ENCODE results near the gene FRRS1L.
"Not testable (repeated sequence)": the region's sequence is repeated elsewhere in the genome, so short reads cannot be mapped to it uniquely, and the experiment has no call there.

The FRRS1L gene

DNA sequence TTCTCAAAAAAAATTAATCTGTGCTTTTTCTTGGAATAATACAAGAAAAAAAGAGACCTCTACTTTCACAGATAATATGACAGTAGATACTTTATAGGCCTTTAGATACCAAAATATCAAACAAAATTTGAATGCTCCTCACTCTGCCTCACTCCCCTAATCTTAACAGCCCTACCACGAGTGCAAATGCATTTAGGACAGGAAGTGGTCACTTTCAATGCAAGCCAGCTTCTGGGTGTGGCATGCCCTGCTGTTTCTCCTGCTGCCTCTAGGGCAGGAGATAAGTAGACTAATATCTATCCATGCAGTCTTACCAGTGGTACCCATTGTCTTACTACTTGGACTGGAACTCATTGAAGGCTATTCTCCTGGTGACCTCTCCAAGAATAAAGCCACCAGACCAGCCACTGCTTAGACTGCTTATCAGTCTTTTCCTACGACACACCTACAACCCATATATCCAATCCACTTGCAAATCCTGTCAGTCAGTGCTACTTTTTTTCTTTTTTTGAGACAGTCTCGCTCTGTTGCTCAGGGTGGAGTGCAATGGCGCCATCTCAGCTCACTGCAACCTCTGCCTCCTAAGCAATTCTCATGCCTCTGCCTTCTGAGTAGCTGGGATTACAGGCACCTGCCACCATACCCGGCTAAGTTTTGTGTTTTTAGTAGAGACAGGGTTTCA lies 23.0 kb downstream of the FRRS1L start:
- Histone ChIP-seq H3K4me1 (ENCODE audit: control insufficient read depth, insufficient read depth, low read length) (no peaks in the 10 kb centered on the region), H3K27ac (ENCODE audit: low read depth, low read length) (no peak overlapping the region), H3K9ac (ENCODE audit: low read length) (no peak overlapping the region), H3K4me3 (ENCODE audit: low read length) (no peak overlapping the region), H3K27me3 (ENCODE audit: control insufficient read depth, insufficient read depth, low read length) (no peaks in the 10 kb centered on the region), H3K36me3 (ENCODE audit: control insufficient read depth, insufficient read depth, low read length) (no peaks in the 10 kb centered on the region)

DNA sequence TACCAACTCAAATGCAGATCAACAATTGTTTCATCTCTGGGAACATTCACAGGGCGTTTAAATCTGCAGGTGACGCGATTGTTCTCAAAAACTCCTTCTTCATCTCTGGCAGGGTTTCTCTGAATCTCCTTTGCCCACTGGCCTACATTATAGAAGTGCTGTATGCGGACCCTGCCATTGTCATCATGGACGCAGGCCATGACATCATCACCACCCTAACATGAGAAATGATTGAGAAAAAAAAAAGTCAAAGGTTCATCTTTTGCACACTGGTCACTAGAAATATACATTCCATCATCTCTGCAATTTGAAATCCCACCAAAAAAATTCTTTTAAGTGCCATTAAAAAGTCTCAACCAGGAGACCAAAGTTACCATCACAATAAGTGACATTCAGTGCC lies 25.7 kb downstream of the FRRS1L start:
- no peaks in the 10 kb centered on the region for H3K27me3 ChIP-seq (ENCODE audit: control insufficient read depth, insufficient read depth, low read length)
- no peaks in the 10 kb centered on the region for H3K4me1 ChIP-seq (ENCODE audit: control insufficient read depth, insufficient read depth, low read length)
- no peaks in the 10 kb centered on the region for H3K36me3 ChIP-seq (ENCODE audit: control insufficient read depth, insufficient read depth, low read length)
- H3K9ac ChIP-seq (ENCODE audit: low read length) = no peak overlapping the region
- no peak overlapping the region for H3K4me3 ChIP-seq (ENCODE audit: low read length)
- H3K27ac ChIP-seq (ENCODE audit: low read depth, low read length) = no peak overlapping the region

DNA sequence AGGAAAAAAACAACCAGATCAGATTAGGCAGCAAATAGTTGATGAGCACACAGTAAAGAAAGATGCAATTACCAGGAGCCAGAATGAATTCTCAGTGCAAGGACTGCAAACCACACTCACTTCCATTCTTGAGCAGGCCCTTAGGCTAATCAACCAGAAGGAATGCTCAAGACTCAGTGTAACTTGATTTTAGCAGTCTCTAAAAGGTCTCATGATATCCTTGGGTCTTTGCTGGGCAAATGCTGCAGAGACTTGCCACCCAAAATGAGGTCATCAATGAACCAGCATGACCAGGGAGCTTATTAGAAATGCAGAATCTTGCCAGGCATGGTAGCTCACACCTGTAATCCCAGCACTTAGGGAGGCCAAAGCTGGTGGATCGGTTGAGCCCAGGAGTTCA lies 27.2 kb downstream of the FRRS1L start:
- no peak overlapping the region for H3K9ac ChIP-seq (ENCODE audit: low read length)
- no peaks in the 10 kb centered on the region for H3K4me1 ChIP-seq (ENCODE audit: control insufficient read depth, insufficient read depth, low read length)
- H3K27ac ChIP-seq (ENCODE audit: low read depth, low read length) = no peak overlapping the region
- H3K36me3 ChIP-seq (ENCODE audit: control insufficient read depth, insufficient read depth, low read length) = no peaks in the 10 kb centered on the region
- no peaks in the 10 kb centered on the region for H3K27me3 ChIP-seq (ENCODE audit: control insufficient read depth, insufficient read depth, low read length)
- no peak overlapping the region for H3K4me3 ChIP-seq (ENCODE audit: low read length)

DNA sequence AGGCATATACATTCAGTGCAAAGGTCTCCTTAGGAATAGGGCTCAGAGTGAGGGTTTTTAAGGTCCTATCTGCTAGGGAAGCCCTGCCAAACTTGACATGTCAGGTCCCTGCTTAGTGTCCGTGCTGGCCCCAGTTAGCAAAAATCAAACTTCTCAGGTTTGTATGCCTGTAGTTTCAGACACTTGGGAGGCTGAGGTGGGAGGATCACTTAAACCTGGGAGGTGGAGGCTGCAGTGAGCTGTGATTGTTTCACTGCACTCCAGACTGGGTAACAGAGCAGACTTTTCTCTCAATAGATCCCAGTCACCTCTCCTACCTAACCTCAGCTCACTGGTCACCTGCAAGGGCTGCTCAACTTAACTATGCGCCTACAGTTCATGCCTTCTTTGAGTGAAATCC lies 28.6 kb downstream of the FRRS1L start:
- H3K4me3 ChIP-seq (ENCODE audit: low read length) = no peak overlapping the region
- no peaks in the 10 kb centered on the region for H3K27me3 ChIP-seq (ENCODE audit: control insufficient read depth, insufficient read depth, low read length)
- H3K27ac ChIP-seq (ENCODE audit: low read depth, low read length) = no peak overlapping the region
- H3K4me1 ChIP-seq (ENCODE audit: control insufficient read depth, insufficient read depth, low read length) = no peaks in the 10 kb centered on the region
- H3K36me3 ChIP-seq (ENCODE audit: control insufficient read depth, insufficient read depth, low read length) = no peaks in the 10 kb centered on the region
- no peak overlapping the region for H3K9ac ChIP-seq (ENCODE audit: low read length)

DNA sequence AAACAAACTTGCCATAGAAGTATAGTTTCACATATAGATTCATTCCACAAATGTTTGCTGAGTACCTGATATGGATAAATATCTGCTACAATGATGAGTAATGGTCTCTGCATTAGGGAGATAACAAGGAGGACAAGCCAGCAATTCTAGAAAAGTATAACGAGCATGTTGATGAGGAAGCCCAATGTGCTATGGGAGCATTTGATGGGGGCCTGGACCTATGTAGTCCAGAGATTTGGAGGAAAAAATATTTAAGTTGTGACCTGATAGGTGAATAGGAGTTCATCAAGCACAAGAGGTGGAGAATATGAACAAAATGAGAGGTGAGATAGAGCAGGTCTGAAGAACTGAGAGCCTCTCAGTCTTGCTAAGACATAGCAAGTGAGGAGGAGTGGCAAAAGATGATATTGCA lies 32.9 kb downstream of the FRRS1L start:
- Histone ChIP-seq H3K36me3 (ENCODE audit: control insufficient read depth, insufficient read depth, low read length) (no peaks in the 10 kb centered on the region), H3K27me3 (ENCODE audit: control insufficient read depth, insufficient read depth, low read length) (no peaks in the 10 kb centered on the region), H3K4me1 (ENCODE audit: control insufficient read depth, insufficient read depth, low read length) (no peaks in the 10 kb centered on the region), H3K27ac (ENCODE audit: low read depth, low read length) (no peak overlapping the region), H3K4me3 (ENCODE audit: low read length) (no peak overlapping the region), H3K9ac (ENCODE audit: low read length) (no peak overlapping the region)

DNA sequence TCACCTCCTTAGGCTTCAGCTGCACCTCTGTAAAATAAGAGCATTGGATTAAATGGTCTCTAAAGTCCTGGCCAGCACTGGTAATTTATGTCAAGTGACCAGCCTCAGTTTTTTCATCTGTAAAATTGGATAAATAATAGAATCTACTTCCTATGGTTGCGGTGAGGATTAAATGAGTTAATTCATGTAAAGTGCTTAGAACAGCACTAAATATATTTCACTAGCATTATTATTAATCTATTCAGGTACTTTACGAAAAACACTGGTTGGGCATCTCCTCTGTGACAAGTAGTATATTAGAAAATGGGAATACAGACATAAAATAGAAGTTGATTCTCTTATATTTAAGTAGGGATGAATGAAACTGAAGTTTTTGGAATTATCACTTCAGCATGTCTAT lies 33.5 kb downstream of the FRRS1L start:
- Histone ChIP-seq H3K27ac (ENCODE audit: low read depth, low read length) (no peak overlapping the region), H3K27me3 (ENCODE audit: control insufficient read depth, insufficient read depth, low read length) (no peaks in the 10 kb centered on the region), H3K4me3 (ENCODE audit: low read length) (no peak overlapping the region), H3K36me3 (ENCODE audit: control insufficient read depth, insufficient read depth, low read length) (no peaks in the 10 kb centered on the region), H3K9ac (ENCODE audit: low read length) (no peak overlapping the region), H3K4me1 (ENCODE audit: control insufficient read depth, insufficient read depth, low read length) (no peaks in the 10 kb centered on the region)

DNA sequence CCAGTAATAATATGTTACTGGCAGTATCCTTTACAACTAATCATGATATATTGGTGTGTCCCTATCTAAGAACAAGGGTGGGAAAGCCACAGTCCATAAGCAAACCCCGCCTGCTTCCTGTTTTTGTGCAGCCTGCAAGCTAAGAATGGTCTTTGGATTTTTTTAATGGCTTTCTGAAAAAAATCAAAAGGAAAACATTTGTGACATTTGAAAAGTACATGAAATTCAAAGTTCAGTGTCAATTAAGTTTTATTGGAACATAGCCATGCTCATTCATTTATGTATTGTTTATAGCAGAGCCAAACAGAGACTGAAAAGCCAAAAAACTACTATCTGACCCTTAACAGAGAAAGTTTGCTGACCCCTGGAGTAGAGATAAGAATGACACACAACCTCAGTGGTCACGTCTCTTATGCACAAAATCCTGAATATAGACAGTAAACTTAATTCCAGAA lies 34.5 kb downstream of the FRRS1L start:
- H3K4me1 ChIP-seq (ENCODE audit: control insufficient read depth, insufficient read depth, low read length) = no peaks in the 10 kb centered on the region
- no peak overlapping the region for H3K9ac ChIP-seq (ENCODE audit: low read length)
- no peaks in the 10 kb centered on the region for H3K27me3 ChIP-seq (ENCODE audit: control insufficient read depth, insufficient read depth, low read length)
- H3K36me3 ChIP-seq (ENCODE audit: control insufficient read depth, insufficient read depth, low read length) = no peaks in the 10 kb centered on the region
- H3K4me3 ChIP-seq (ENCODE audit: low read length) = no peak overlapping the region
- no peak overlapping the region for H3K27ac ChIP-seq (ENCODE audit: low read depth, low read length)

GRCh38 chr9:109129470-109130197 lies 37.4 kb downstream of the FRRS1L start:
- no peak overlapping the region for H3K4me3 ChIP-seq (ENCODE audit: low read length)
- no peak overlapping the region for H3K27ac ChIP-seq (ENCODE audit: low read depth, low read length)
- no peaks in the 10 kb centered on the region for H3K27me3 ChIP-seq (ENCODE audit: control insufficient read depth, insufficient read depth, low read length)
- H3K36me3 ChIP-seq (ENCODE audit: control insufficient read depth, insufficient read depth, low read length) = no peaks in the 10 kb centered on the region
- no peak overlapping the region for H3K9ac ChIP-seq (ENCODE audit: low read length)
- H3K4me1 ChIP-seq (ENCODE audit: control insufficient read depth, insufficient read depth, low read length) = no peaks in the 10 kb centered on the region

DNA sequence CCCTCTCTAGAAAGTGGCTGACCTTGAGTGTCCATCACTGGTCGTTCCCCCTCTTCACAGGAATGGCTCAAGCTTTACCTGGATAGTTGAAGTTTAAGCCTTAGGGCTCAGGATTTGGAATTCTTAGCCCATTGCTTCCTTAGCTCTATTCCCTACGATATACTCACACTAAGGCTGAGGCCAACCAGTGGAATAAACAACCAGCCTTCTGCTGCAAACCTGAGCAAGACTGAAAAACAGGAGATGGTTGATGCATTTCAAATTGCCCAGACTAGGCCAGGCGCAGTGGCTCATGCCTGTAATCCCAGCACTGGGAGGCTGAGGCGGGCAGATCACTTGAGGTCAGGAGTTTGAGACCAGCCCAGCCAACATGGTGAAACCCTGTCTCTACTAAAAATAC lies 40.4 kb downstream of the FRRS1L start:
- H3K4me1 ChIP-seq (ENCODE audit: control insufficient read depth, insufficient read depth, low read length); H3K36me3 ChIP-seq (ENCODE audit: control insufficient read depth, insufficient read depth, low read length); H3K9ac ChIP-seq (ENCODE audit: low read length); H3K27me3 ChIP-seq (ENCODE audit: control insufficient read depth, insufficient read depth, low read length); H3K27ac ChIP-seq (ENCODE audit: low read depth, low read length); H3K4me3 ChIP-seq (ENCODE audit: low read length): not testable (repeated sequence)

GRCh38 chr9:109124121-109124520 lies 42.9 kb downstream of the FRRS1L start:
- Histone ChIP-seq H3K4me1 (ENCODE audit: control insufficient read depth, insufficient read depth, low read length) (peaks cover 3% of the 10 kb centered on the region), H3K9ac (ENCODE audit: low read length) (no peak overlapping the region), H3K36me3 (ENCODE audit: control insufficient read depth, insufficient read depth, low read length) (no peaks in the 10 kb centered on the region), H3K27ac (ENCODE audit: low read depth, low read length) (no peak overlapping the region), H3K27me3 (ENCODE audit: control insufficient read depth, insufficient read depth, low read length) (no peaks in the 10 kb centered on the region), H3K4me3 (ENCODE audit: low read length) (no peak overlapping the region)

DNA sequence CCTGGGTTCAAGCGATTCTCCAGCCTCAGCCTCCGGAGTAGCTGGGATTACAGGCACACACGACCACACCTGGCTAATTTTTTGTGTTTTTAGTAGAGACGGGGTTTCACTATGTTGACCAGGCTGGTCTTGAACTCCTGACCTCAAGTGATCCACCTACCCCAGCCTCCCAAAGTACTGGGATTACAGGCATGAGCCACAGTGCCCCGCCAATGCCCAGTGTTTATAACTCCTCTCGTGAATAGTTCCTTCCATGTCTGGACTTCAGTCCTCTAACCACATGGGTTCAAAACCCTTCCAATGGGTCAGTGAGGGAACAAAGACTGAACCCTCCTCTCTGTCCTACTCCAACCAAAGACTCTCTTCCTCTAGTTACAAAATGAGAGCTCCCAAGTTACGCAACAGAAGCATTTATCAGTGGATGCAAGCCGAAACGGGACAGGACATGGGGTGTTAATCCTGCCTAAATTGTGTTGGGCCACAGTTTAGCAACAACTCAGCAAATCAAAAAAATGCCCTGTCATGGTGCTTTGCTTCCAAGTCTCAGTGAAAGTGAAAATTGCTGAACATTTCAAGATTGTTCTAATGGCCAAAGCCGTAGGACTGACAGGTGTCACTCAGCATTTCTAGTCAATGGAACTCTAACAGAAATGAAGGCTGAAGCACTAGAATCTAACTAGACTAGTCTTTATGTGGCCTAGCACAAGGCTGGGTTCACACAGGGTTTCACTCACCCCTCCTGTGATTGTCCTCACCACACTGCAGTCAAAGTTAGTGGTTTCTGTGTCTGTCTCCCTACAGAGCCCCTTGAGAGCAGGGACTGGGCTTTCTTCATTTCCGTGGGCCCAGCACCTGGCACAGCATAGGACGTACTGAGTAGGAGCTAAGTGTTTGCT lies 44.1 kb downstream of the FRRS1L start:
- Histone ChIP-seq H3K4me1 (ENCODE audit: control insufficient read depth, insufficient read depth, low read length) (peaks cover 11% of the 10 kb centered on the region), H3K27me3 (ENCODE audit: control insufficient read depth, insufficient read depth, low read length) (no peaks in the 10 kb centered on the region), H3K36me3 (ENCODE audit: control insufficient read depth, insufficient read depth, low read length) (no peaks in the 10 kb centered on the region), H3K27ac (ENCODE audit: low read depth, low read length) (no peak overlapping the region), H3K9ac (ENCODE audit: low read length) (no peak overlapping the region), H3K4me3 (ENCODE audit: low read length) (no peak overlapping the region)

GRCh38 chr9:109121232-109121796 lies 45.7 kb downstream of the FRRS1L start:
- Histone ChIP-seq H3K27ac (ENCODE audit: low read depth, low read length) (no peak overlapping the region), H3K9ac (ENCODE audit: low read length) (no peak overlapping the region), H3K27me3 (ENCODE audit: control insufficient read depth, insufficient read depth, low read length) (no peaks in the 10 kb centered on the region), H3K4me1 (ENCODE audit: control insufficient read depth, insufficient read depth, low read length) (peaks cover 16% of the 10 kb centered on the region), H3K4me3 (ENCODE audit: low read length) (no peak overlapping the region), H3K36me3 (ENCODE audit: control insufficient read depth, insufficient read depth, low read length) (no peaks in the 10 kb centered on the region)
